ENCODE results near the gene B9D1. TPM values are rescaled to one million over a fixed set of nuclear protein-coding genes. Genes with fewer than 3 reads are reported as not detected.
A peak's percentile ranks its signal among the peaks of the same experiment; 100 is the strongest.

B9D1 gene
- total RNA-seq, 2 experiments from 2014 or later = 7.2 to 7.6 TPM

DNA sequence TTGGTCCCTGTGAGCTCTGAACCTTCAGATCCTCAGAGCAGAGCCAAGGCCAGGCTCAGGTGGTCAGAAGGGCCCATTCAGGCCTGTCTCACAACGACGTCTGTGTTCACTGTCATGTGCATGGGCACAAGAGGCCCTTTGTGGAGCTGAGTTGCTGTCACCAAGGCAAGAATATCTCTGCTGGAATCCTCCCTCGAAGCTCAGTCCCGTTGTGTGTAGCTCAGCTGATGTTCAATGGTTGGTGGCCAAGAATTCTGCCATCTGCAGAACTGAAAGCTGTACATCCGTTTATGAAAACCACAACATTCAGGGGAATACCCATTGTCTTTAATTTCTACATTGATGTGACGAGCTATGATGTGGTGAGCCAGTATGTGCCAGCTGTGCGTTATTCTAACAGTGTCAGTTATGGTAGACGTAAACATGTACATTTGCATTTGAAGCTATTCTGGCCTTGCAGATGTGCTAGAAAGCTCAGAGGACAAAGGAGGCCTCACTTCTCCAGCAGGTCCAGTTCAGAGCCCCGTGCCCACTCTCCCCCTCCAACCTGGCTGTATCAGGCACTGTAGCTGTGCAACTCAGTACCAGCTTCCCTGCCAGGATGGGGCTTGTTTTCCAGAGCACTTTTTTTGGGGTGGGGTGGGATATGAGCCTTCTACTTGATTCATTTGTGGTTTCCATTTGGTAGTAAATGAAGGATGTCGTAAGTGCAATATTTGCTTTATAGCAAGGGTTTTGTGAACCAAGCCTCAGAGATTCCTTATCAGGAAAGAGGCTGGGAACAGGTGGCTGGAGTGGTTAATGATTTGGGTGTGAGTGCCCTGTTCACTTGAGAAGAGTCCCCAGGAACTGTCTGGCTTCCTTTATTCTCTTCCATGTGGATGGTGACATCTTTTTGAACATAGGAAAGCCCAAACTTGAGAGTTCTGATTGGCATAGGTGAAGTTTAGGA, 56.1 kb downstream of the B9D1 start:
- peak overlapping the region; percentile 43 for H3K27ac Mint-ChIP-seq
- ChIA-PET POLR2A (interaction anchor here (0.6 to 2.0 kb wide), 4 partner anchors 15 to 32 kb away, joined by 3 to 5 read pairs (median 4); no protein-coding TSS in a partner anchor), CTCF (interaction anchor here (0.6 to 1.8 kb wide), 6 partner anchors 21 to 243 kb away, joined by 3 to 8 read pairs (median 4); partner anchors contain the start of gene B9D1)
- no peaks in the 10 kb centered on the region for H3K36me3 Mint-ChIP-seq
- H3K9me3 Mint-ChIP-seq = no peaks in the 10 kb centered on the region
- no peak overlapping the region for H3K4me3 Mint-ChIP-seq
- H3K27me3 Mint-ChIP-seq = peaks cover 39% of the 10 kb centered on the region
- peak; percentile 57 for DNase-seq
- intact Hi-C loops (cut with micrococcal nuclease) = loop anchor here (1.0 kb wide), 1 partner anchor 22 kb away; no protein-coding TSS in a partner anchor
- peaks cover 28% of the 10 kb centered on the region for H3K4me1 Mint-ChIP-seq (ENCODE audit: low read depth)

- no peaks in the 10 kb centered on the region for H3K36me3 Mint-ChIP-seq
- peaks cover 28% of the 10 kb centered on the region for H3K4me1 Mint-ChIP-seq (ENCODE audit: low read depth)
- DNase-seq = no peak
- H3K27me3 Mint-ChIP-seq = peaks cover 36% of the 10 kb centered on the region
- no peaks in the 10 kb centered on the region for H3K9me3 Mint-ChIP-seq
- ChIA-PET POLR2A (interaction anchor here (0.9 to 2.0 kb wide), 3 partner anchors 15 to 30 kb away, joined by 3 to 5 read pairs (median 5); no protein-coding TSS in a partner anchor), CTCF (interaction anchor here (0.6 to 1.8 kb wide), 5 partner anchors 21 to 141 kb away, joined by 3 to 8 read pairs (median 4); partner anchors contain the start of gene B9D1)
- H3K4me3 Mint-ChIP-seq = no peak overlapping the region
- H3K27ac Mint-ChIP-seq = peak overlapping the region; percentile 43
- intact Hi-C loops (cut with micrococcal nuclease) = loop anchor here (1.0 kb wide), 1 partner anchor 21 kb away; no protein-coding TSS in a partner anchor
Observed at GRCh38 chr17:19305761-19306159, 56.8 kb downstream of the B9D1 start.

DNA sequence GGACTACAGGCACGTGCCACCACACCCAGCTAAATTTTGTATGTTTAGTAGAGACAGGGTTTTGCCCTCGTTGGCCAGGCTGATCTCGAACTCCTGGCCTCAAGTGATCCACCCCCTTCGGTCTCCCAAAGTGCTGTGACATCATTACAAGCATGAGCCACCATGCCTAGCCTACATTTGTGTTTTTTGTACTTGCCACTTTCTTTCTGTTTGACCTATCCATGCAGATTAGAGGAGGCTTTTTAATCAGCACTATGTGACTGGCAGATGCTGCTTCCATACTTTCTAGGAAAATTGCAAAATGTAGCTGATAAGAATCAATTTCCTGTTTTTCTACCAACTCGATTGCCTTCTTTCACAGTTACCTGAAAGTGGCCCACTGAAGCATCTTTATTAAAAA, 57.3 kb downstream of the B9D1 start:
- POLR2A ChIA-PET = interaction anchor here (0.9 to 2.0 kb wide), 3 partner anchors 14 to 29 kb away, joined by 3 to 5 read pairs (median 5); no protein-coding TSS in a partner anchor
- Mint-ChIP-seq H3K36me3 (no peaks in the 10 kb centered on the region), H3K4me3 (no peak overlapping the region), H3K9me3 (no peaks in the 10 kb centered on the region), H3K27ac (no peak overlapping the region), H3K27me3 (peaks cover 35% of the 10 kb centered on the region), H3K4me1 (ENCODE audit: low read depth) (peaks cover 28% of the 10 kb centered on the region)
- CTCF ChIA-PET = interaction anchor here (1.8 kb wide), 1 partner anchor 33 kb away, joined by 4 read pairs; no protein-coding TSS in a partner anchor
- no peak for DNase-seq
- intact Hi-C loops (cut with micrococcal nuclease) = no loop called here

DNA sequence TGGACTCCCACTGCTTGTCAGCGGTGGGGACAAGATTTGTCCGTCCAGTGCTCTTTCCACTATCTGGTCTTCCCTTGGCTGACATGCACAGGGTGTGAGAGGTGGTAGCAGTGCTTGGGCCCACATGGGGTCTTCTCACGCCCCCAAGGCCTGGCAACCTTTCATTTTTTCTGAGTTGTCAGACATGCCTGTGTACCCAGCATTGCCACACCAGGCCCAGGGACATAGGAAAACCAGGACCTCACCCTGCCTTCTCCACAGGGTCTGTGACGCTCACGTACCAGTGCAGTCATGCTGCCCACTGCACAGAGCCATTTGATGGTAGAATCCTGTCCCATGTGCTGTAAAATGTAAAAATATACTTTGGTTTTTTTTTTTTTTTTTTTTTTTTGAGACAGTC, 57.8 kb downstream of the B9D1 start:
- intact Hi-C loops (cut with micrococcal nuclease) = no loop called here
- POLR2A ChIA-PET = no interaction called here
- peaks cover 32% of the 10 kb centered on the region for H3K27me3 Mint-ChIP-seq

GRCh38 chr17:19304209-19304608, 58.3 kb downstream of the B9D1 start:
- no peaks in the 10 kb centered on the region for H3K9me3 Mint-ChIP-seq
- H3K36me3 Mint-ChIP-seq = no peaks in the 10 kb centered on the region
- no peak overlapping the region for H3K27ac Mint-ChIP-seq
- H3K4me1 Mint-ChIP-seq (ENCODE audit: low read depth) = peaks cover 28% of the 10 kb centered on the region
- no peak overlapping the region for H3K4me3 Mint-ChIP-seq
- intact Hi-C loops (cut with micrococcal nuclease) = no loop called here
- DNase-seq = no peak
- H3K27me3 Mint-ChIP-seq = peaks cover 28% of the 10 kb centered on the region
- ChIA-PET POLR2A (no interaction called here), CTCF (no interaction called here)

More for the DNA sequence above, 57.8 kb downstream of the B9D1 start:
- CTCF ChIA-PET = no interaction called here
- Mint-ChIP-seq H3K9me3 (no peaks in the 10 kb centered on the region), H3K36me3 (no peaks in the 10 kb centered on the region), H3K4me3 (no peak overlapping the region), H3K4me1 (ENCODE audit: low read depth) (peaks cover 28% of the 10 kb centered on the region), H3K27ac (no peak overlapping the region)
- no peak for DNase-seq

DNA sequence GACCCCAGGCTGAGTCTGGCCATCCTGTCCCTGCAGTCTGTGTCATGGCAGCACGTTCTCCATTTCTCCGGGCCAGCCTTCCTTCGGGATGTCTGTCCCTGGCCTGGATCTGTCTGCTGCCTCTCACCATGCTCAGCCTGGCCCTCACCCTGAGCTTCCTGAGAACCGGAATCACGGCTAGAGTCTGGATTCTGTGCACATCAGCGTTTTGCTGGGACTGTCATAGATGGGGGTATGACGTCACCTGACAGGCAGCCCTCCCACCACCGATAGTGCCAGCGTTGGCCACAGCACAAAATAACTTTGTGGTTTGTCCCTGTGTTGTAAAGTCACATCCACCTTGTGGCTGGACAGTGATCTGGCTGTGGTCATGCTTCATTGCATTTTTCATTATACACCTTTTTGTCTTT, 59.2 kb downstream of the B9D1 start:
- POLR2A ChIA-PET = no interaction called here
- no peaks in the 10 kb centered on the region for H3K36me3 Mint-ChIP-seq
- H3K4me1 Mint-ChIP-seq (ENCODE audit: low read depth) = peaks cover 28% of the 10 kb centered on the region
- H3K27ac Mint-ChIP-seq = no peak overlapping the region
- no peaks in the 10 kb centered on the region for H3K9me3 Mint-ChIP-seq
- no peak for DNase-seq
- CTCF ChIA-PET = no interaction called here
- no peak overlapping the region for H3K4me3 Mint-ChIP-seq
- intact Hi-C loops (cut with micrococcal nuclease) = no loop called here
- H3K27me3 Mint-ChIP-seq = peaks cover 23% of the 10 kb centered on the region

- ChIA-PET CTCF (no interaction called here), POLR2A (no interaction called here)
- H3K27me3 Mint-ChIP-seq = peaks cover 21% of the 10 kb centered on the region
- H3K27ac Mint-ChIP-seq = no peak overlapping the region
- H3K9me3 Mint-ChIP-seq = no peaks in the 10 kb centered on the region
- H3K4me1 Mint-ChIP-seq (ENCODE audit: low read depth) = peaks cover 28% of the 10 kb centered on the region
- intact Hi-C loops (cut with micrococcal nuclease) = no loop called here
- no peak overlapping the region for H3K4me3 Mint-ChIP-seq
- DNase-seq = no peak
- no peaks in the 10 kb centered on the region for H3K36me3 Mint-ChIP-seq
Observed at GRCh38 chr17:19302791-19303331, 59.7 kb downstream of the B9D1 start.

DNA sequence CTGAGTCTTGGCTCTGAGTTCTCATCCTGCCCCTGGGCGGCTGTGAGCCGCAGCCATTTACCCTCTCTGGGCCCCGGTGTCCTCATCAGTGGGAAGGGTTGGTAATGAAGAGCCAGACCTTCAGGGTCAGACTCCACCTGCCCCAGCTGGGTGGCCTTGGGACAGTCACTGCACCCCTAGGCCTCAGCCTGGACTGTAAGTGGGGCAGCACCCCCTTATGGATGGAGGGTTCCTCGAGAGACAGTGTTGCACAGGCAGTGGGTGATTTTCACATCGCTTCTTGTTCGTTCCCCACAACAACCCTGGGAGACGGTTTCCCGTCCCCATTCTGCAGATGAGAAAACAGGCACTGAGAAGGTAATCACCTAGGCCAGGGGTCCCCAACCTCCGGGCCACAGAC, 60.5 kb downstream of the B9D1 start:
- CTCF ChIA-PET = no interaction called here
- H3K36me3 Mint-ChIP-seq = no peaks in the 10 kb centered on the region
- intact Hi-C loops (cut with micrococcal nuclease) = no loop called here
- H3K4me1 Mint-ChIP-seq (ENCODE audit: low read depth) = peaks cover 24% of the 10 kb centered on the region
- no peak for DNase-seq
- H3K4me3 Mint-ChIP-seq = no peak overlapping the region
- H3K27me3 Mint-ChIP-seq = peaks cover 16% of the 10 kb centered on the region
- H3K9me3 Mint-ChIP-seq = no peaks in the 10 kb centered on the region
- H3K27ac Mint-ChIP-seq = no peak overlapping the region
- POLR2A ChIA-PET = no interaction called here

DNA sequence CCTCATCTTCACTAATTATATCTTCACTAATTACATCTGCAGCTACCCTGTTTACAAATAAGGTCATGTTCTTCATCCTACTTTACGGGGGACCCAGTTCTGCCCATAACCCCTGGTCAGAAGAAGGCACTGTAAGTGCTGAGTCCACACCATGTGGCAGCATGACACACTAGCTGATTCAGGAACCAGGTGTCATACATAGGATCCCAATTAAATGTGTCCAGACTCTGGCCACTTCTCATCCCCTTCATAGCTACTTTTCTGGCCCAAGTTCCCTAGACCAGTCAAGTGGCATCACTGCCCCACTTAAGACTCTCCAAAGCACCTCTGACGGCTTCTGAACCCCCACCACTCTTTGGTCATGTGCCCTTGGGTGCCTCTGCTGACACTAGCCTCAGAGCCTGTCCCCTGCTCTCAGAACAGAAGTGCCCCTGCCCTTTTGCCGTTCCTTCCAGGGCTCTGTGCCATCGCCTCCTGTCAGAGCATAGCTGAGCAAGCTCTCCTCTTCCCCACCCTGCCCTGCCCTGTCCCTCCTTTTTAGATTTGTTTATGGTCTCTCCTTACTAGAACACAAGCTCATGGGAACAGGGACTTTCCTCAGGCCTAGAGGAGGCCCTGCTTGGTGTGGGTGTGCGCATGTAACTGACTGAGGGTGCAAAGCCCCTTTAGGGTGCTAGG, 61.1 kb downstream of the B9D1 start:
- Mint-ChIP-seq H3K27me3 (peaks cover 16% of the 10 kb centered on the region), H3K4me1 (ENCODE audit: low read depth) (peaks cover 18% of the 10 kb centered on the region), H3K36me3 (no peaks in the 10 kb centered on the region), H3K9me3 (no peaks in the 10 kb centered on the region), H3K27ac (no peak overlapping the region), H3K4me3 (no peak overlapping the region)
- no peak for DNase-seq
- CTCF ChIA-PET = no interaction called here
- POLR2A ChIA-PET = interaction anchor here (1.0 kb wide), 1 partner anchor 9 kb away, joined by 5 read pairs; no protein-coding TSS in a partner anchor
- intact Hi-C loops (cut with micrococcal nuclease) = no loop called here

DNA sequence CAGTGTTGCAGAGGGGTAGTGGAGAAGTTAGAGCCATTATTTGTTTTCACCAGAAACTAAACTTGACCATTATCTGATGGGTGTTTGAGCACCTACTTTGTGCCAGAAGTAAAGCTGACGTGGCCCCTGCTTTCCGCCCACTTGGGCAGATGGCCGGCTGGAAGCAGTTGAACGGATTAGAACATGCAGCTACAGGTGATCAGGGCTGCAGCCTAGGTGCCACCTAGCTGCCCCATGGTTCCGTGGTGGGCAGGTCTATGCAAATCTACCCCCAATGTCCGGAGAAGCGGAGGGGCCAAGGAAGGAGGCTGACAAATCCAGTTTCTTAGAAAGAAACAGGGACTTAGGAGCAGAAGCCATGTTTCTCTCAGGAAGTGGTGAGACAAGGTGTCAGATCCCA, 62.7 kb downstream of the B9D1 start:
- DNase-seq = no peak
- intact Hi-C loops (cut with micrococcal nuclease) = no loop called here
- H3K27ac Mint-ChIP-seq = no peak overlapping the region
- H3K4me3 Mint-ChIP-seq = no peak overlapping the region
- peaks cover 3% of the 10 kb centered on the region for H3K27me3 Mint-ChIP-seq
- H3K9me3 Mint-ChIP-seq = no peaks in the 10 kb centered on the region
- H3K36me3 Mint-ChIP-seq = no peaks in the 10 kb centered on the region
- POLR2A ChIA-PET = no interaction called here
- peaks cover 4% of the 10 kb centered on the region for H3K4me1 Mint-ChIP-seq (ENCODE audit: low read depth)
- CTCF ChIA-PET = no interaction called here

GRCh38 chr17:19299214-19299747, 63.2 kb downstream of the B9D1 start:
- no peaks in the 10 kb centered on the region for H3K36me3 Mint-ChIP-seq
- H3K27ac Mint-ChIP-seq = no peak overlapping the region
- no peak for DNase-seq
- H3K4me1 Mint-ChIP-seq (ENCODE audit: low read depth) = peaks cover 4% of the 10 kb centered on the region
- intact Hi-C loops (cut with micrococcal nuclease) = no loop called here
- H3K9me3 Mint-ChIP-seq = no peaks in the 10 kb centered on the region
- ChIA-PET POLR2A (no interaction called here), CTCF (no interaction called here)
- peaks cover 3% of the 10 kb centered on the region for H3K27me3 Mint-ChIP-seq
- H3K4me3 Mint-ChIP-seq = no peak overlapping the region
